ENCODE data around the gene GMNC. TPM values are rescaled to one million over a fixed set of nuclear protein-coding genes. Genes with fewer than 3 reads are reported as not detected.

The GMNC gene
- total RNA-seq, 2 donors from 2014 or later = not detected

GRCh38 chr3:190826018-190826417 lies 36.5 kb downstream of the GMNC start:
- WGBS, 2 experiments (ENCODE audit: insufficient coverage in 1 of 2, insufficient read length in 1 of 2) = 90 to 100% methylated on average over 1 to 2 of the region's 2 CpGs
- no peaks in the 10 kb centered on the region for H3K36me3 Mint-ChIP-seq (ENCODE audit: low read depth)
- DNase-seq = no peak
- TF ChIP-seq CTCF (conservative IDR thresholded peaks at IDR 0.05) = no peak
- no peak overlapping the region for H3K27ac ChIP-seq (ENCODE audit: low read depth, low read length)
- H3K36me3 ChIP-seq (ENCODE audit: control insufficient read depth, insufficient read depth, low read length) = no peaks in the 10 kb centered on the region
- H3K9me3 Mint-ChIP-seq = no peaks in the 10 kb centered on the region
- H3K9me3 ChIP-seq (ENCODE audit: control insufficient read depth, low read length) = no peaks in the 10 kb centered on the region
- no peak overlapping the region for H3K4me3 Mint-ChIP-seq
- no peaks in the 10 kb centered on the region for H3K27me3 ChIP-seq (ENCODE audit: control insufficient read depth, insufficient read depth, low read length, poor library complexity, severe bottlenecking)
- no peak overlapping the region for H3K27ac Mint-ChIP-seq
- H3K4me1 ChIP-seq (ENCODE audit: control insufficient read depth, insufficient read depth, low read length) = no peaks in the 10 kb centered on the region
- H3K9ac ChIP-seq (ENCODE audit: extremely low read depth, low read length, poor library complexity, severe bottlenecking) = no peak overlapping the region
- peaks cover 3% of the 10 kb centered on the region for H3K4me1 Mint-ChIP-seq
- no peak overlapping the region for H3K4me3 ChIP-seq (ENCODE audit: low read length)
- no peaks in the 10 kb centered on the region for H3K27me3 Mint-ChIP-seq (ENCODE audit: insufficient read depth)

GRCh38 chr3:190825386-190826016 lies 37.0 kb downstream of the GMNC start:
- H3K4me3 Mint-ChIP-seq = no peak overlapping the region
- H3K27me3 Mint-ChIP-seq (ENCODE audit: insufficient read depth) = no peaks in the 10 kb centered on the region
- 95 to 98% methylated on average over 2 to 4 of the region's 4 CpGs for WGBS, 2 experiments (ENCODE audit: insufficient coverage in 1 of 2, insufficient read length in 1 of 2)
- H3K27me3 ChIP-seq (ENCODE audit: control insufficient read depth, insufficient read depth, low read length, poor library complexity, severe bottlenecking) = no peaks in the 10 kb centered on the region
- H3K4me1 ChIP-seq (ENCODE audit: control insufficient read depth, insufficient read depth, low read length) = no peaks in the 10 kb centered on the region
- H3K9me3 Mint-ChIP-seq = no peaks in the 10 kb centered on the region
- no peak for TF ChIP-seq CTCF (conservative IDR thresholded peaks at IDR 0.05)
- H3K9ac ChIP-seq (ENCODE audit: extremely low read depth, low read length, poor library complexity, severe bottlenecking) = no peak overlapping the region
- H3K9me3 ChIP-seq (ENCODE audit: control insufficient read depth, low read length) = no peaks in the 10 kb centered on the region
- no peak overlapping the region for H3K27ac ChIP-seq (ENCODE audit: low read depth, low read length)
- DNase-seq = no peak
- H3K27ac Mint-ChIP-seq = no peak overlapping the region
- H3K36me3 Mint-ChIP-seq (ENCODE audit: low read depth) = no peaks in the 10 kb centered on the region
- no peaks in the 10 kb centered on the region for H3K4me1 Mint-ChIP-seq
- no peaks in the 10 kb centered on the region for H3K36me3 ChIP-seq (ENCODE audit: control insufficient read depth, insufficient read depth, low read length)
- H3K4me3 ChIP-seq (ENCODE audit: low read length) = no peak overlapping the region

GRCh38 chr3:190811775-190812480 lies 50.6 kb downstream of the GMNC start:
- Histone ChIP-seq H3K36me3 (ENCODE audit: control insufficient read depth, insufficient read depth, low read length) (no peaks in the 10 kb centered on the region), H3K4me1 (ENCODE audit: control insufficient read depth, insufficient read depth, low read length) (no peaks in the 10 kb centered on the region), H3K27me3 (ENCODE audit: control insufficient read depth, insufficient read depth, low read length, poor library complexity, severe bottlenecking) (no peaks in the 10 kb centered on the region), H3K9ac (ENCODE audit: extremely low read depth, low read length, poor library complexity, severe bottlenecking) (no peak overlapping the region), H3K9me3 (ENCODE audit: control insufficient read depth, low read length) (no peaks in the 10 kb centered on the region), H3K4me3 (ENCODE audit: low read length) (no peak overlapping the region), H3K27ac (ENCODE audit: low read depth, low read length) (no peak overlapping the region)
- no peaks in the 10 kb centered on the region for H3K4me1 Mint-ChIP-seq
- peak; percentile 78 for DNase-seq
- H3K36me3 Mint-ChIP-seq (ENCODE audit: low read depth) = no peaks in the 10 kb centered on the region
- WGBS, 2 experiments (ENCODE audit: insufficient coverage in 1 of 2, insufficient read length in 1 of 2) = 46 to 53% methylated on average over 13 to 14 of the region's 14 CpGs
- H3K4me3 Mint-ChIP-seq = no peak overlapping the region
- no peaks in the 10 kb centered on the region for H3K9me3 Mint-ChIP-seq
- H3K27ac Mint-ChIP-seq = no peak overlapping the region
- peak; percentile 90 for TF ChIP-seq CTCF (conservative IDR thresholded peaks at IDR 0.05)
- H3K27me3 Mint-ChIP-seq (ENCODE audit: insufficient read depth) = no peaks in the 10 kb centered on the region

All from endodermal cell (in vitro differentiated cells).